H1 (cell line): Measurements from ENCODE around the gene MADD. TPM values are rescaled to one million over a fixed set of nuclear protein-coding genes. Genes with fewer than 3 reads are reported as not detected.

Experiments
- CTCF ChIA-PET: fragments of 300-600 bp; sonication (Branson Sonifier 250); formaldehyde crosslinking; loops from one replicate; lab custom pipeline; 2021; ENCODE audit not compliant: partially characterized antibody; lab: Charles Lee
- POLR2A ChIA-PET: fragments of 300-600 bp; sonication (Branson Sonifier 250); formaldehyde crosslinking; loops from one replicate; lab custom pipeline; 2021; ENCODE audit warnings: inconsistent platforms; ENCODE audit not compliant: partially characterized antibody; lab: Charles Lee
- DNase-seq, 2 experiments: peaks; one replicate each; pipeline versions ENCODE4 v3.0.0 to v3.0.0-alpha.2; 2010 to 2022; ENCODE audit warnings: low spot score in 2 of 2, low read depth in 1 of 2, mixed read lengths in 1 of 2
- FAIRE-seq: peaks from 2 replicates; lab custom pipeline; 2011; peaks lifted over from hg19 to GRCh38; lab: Jason Lieb, UNC
- H2AFZ ChIP-seq: 2 replicates; pipeline ENCODE4 v1.8.1; 2012; ENCODE audit warnings: low read length, inconsistent platforms
- H2AK5ac ChIP-seq: 2 replicates; pipeline ENCODE4 v1.6.1; 2013; ENCODE audit warnings: low read depth, low read length
- H2BK120ac ChIP-seq: replicated peaks from 2 replicates; pipeline ENCODE3; 2013; ENCODE audit warnings: low read depth, low read length, inconsistent platforms
- H2BK12ac ChIP-seq: 2 replicates; pipeline ENCODE4 v1.6.1; 2013; ENCODE audit warnings: low read depth, low read length
- H2BK15ac ChIP-seq: 2 replicates; pipeline ENCODE4 v1.6.1; 2013; ENCODE audit warnings: low read length
- H2BK20ac ChIP-seq: 2 replicates; pipeline ENCODE4 v1.6.1; 2013; ENCODE audit warnings: low read length
- H2BK5ac ChIP-seq: 2 replicates; pipeline ENCODE4 v1.6.1; 2013; ENCODE audit warnings: low read depth, low read length
- H3K14ac ChIP-seq: 2 replicates; pipeline ENCODE4 v1.6.1; 2013; ENCODE audit warnings: inconsistent platforms; ENCODE audit not compliant: insufficient read length
- H3K18ac ChIP-seq: 2 replicates; pipeline ENCODE4 v1.6.1; 2013; ENCODE audit warnings: low read length; ENCODE audit errors: extremely low read depth
- H3K23ac ChIP-seq: 2 replicates; pipeline ENCODE4 v1.6.1; 2013; ENCODE audit warnings: inconsistent platforms; ENCODE audit not compliant: insufficient read length
- H3K23me2 ChIP-seq: 2 replicates; pipeline ENCODE4 v1.6.1; 2013; ENCODE audit warnings: low read depth, low read length
- H3K27ac ChIP-seq: 2 replicates; pipeline ENCODE4 v1.6.1; 2011; ENCODE audit warnings: low read depth, low read length, inconsistent platforms
- H3K27me3 ChIP-seq, 4 experiments: replicated peaks in 1 of 4; 1 replicate in 1 of 4; 2 replicates in 3 of 4; pipeline versions ENCODE4 v1.6.1 to v1.8.1; 2011 to 2013; ENCODE audit warnings: low read length in 3 of 4, mild to moderate bottlenecking in 3 of 4, inconsistent platforms in 2 of 4, mixed read lengths in 2 of 4, moderate library complexity in 1 of 4; ENCODE audit not compliant: control insufficient read depth in 3 of 4, insufficient read depth in 3 of 4; ENCODE audit errors: extremely low read depth in 1 of 4
- H3K36me3 ChIP-seq, 4 experiments: 2 replicates each; pipeline versions ENCODE4 v1.6.1 to v1.8.1; 2011 to 2013; ENCODE audit warnings: mild to moderate bottlenecking in 4 of 4, low read length in 3 of 4, moderate library complexity in 2 of 4, control low read depth in 1 of 4, inconsistent platforms in 1 of 4; ENCODE audit not compliant: insufficient read depth in 4 of 4, control insufficient read depth in 2 of 4
- H3K4ac ChIP-seq: replicated peaks from 2 replicates; pipeline ENCODE3; 2013; ENCODE audit warnings: low read length, low read depth, mixed read lengths, inconsistent platforms; ENCODE audit not compliant: insufficient read length
- H3K4me1 ChIP-seq, 4 experiments: replicated peaks in 1 of 4; 1 replicate in 1 of 4; 2 replicates in 3 of 4; pipeline versions ENCODE4 v1.6.1 to v1.8.1; 2011 to 2013; ENCODE audit warnings: low read length in 3 of 4, inconsistent platforms in 2 of 4, mixed read lengths in 1 of 4; ENCODE audit not compliant: insufficient read depth in 4 of 4, control insufficient read depth in 3 of 4
- H3K4me2 ChIP-seq, 2 experiments: 2 replicates each; pipeline versions ENCODE4 v1.6.1 to v1.8.1; 2011 to 2013; ENCODE audit warnings: low read depth in 2 of 2, low read length in 2 of 2, control low read depth in 1 of 2, inconsistent platforms in 1 of 2, mild to moderate bottlenecking in 1 of 2; ENCODE audit not compliant: insufficient read depth in 1 of 2
- H3K4me3 ChIP-seq, 4 experiments: fragments of 200-600, 300-600 bp in 1 of 4; sonication (generic), shearing (Covaris generic), sonication (Bioruptor Twin) in 1 of 4; 2 replicates each; pipeline versions ENCODE4 v1.5.1 to v1.8.1; 2011 to 2016; ENCODE audit warnings: low read length in 4 of 4, low read depth in 3 of 4, control low read depth in 2 of 4, inconsistent platforms in 2 of 4, mild to moderate bottlenecking in 2 of 4, mixed read lengths in 1 of 4, moderate library complexity in 1 of 4; ENCODE audit not compliant: insufficient read depth in 2 of 4; ENCODE audit errors: extremely low read depth in 1 of 4
- H3K56ac ChIP-seq: replicated peaks from 2 replicates; pipeline ENCODE3; 2013; ENCODE audit warnings: low read depth, mild to moderate bottlenecking, mixed read lengths, low read length, inconsistent platforms; ENCODE audit not compliant: insufficient read length
- H3K79me1 ChIP-seq: 2 replicates; pipeline ENCODE4 v1.6.1; 2013; ENCODE audit warnings: low read depth, low read length, control low read depth
- H3K79me2 ChIP-seq, 2 experiments: 2 replicates each; pipeline versions ENCODE4 v1.6.1 to v1.8.1; 2012 to 2013; ENCODE audit warnings: low read length in 2 of 2, mild to moderate bottlenecking in 2 of 2, inconsistent platforms in 1 of 2; ENCODE audit not compliant: insufficient read depth in 2 of 2, control insufficient read depth in 1 of 2
- H3K9ac ChIP-seq, 4 experiments: replicated peaks in 1 of 4; 1 replicate in 1 of 4; 2 replicates in 3 of 4; pipeline versions ENCODE4 v1.6.1 to v1.8.1; 2011 to 2013; ENCODE audit warnings: low read depth in 3 of 4, low read length in 3 of 4, control low read depth in 2 of 4, mild to moderate bottlenecking in 2 of 4, moderate library complexity in 2 of 4, inconsistent platforms in 1 of 4; ENCODE audit errors: extremely low read depth in 1 of 4
- H3K9me3 ChIP-seq, 2 experiments: 2 replicates each; pipeline versions ENCODE4 v1.6.1 to v1.8.1; 2012 to 2013; ENCODE audit warnings: mild to moderate bottlenecking in 2 of 2, moderate library complexity in 2 of 2, control low read depth in 1 of 2, inconsistent platforms in 1 of 2, low read depth in 1 of 2, low read length in 1 of 2, mixed read lengths in 1 of 2; ENCODE audit not compliant: insufficient read depth in 2 of 2
- H4K20me1 ChIP-seq, 2 experiments: replicated peaks in 1 of 2; 2 replicates each; pipeline versions ENCODE3 to v1.8.1; 2011 to 2013; ENCODE audit warnings: inconsistent platforms in 2 of 2, low read length in 2 of 2, mild to moderate bottlenecking in 1 of 2; ENCODE audit not compliant: insufficient read depth in 2 of 2, control insufficient read depth in 1 of 2
- H4K5ac ChIP-seq: 2 replicates; pipeline ENCODE4 v1.6.1; 2013; ENCODE audit warnings: low read length, low read depth, mixed read lengths, inconsistent platforms; ENCODE audit not compliant: insufficient read length
- H4K8ac ChIP-seq: 2 replicates; pipeline ENCODE4 v1.8.0; 2013; ENCODE audit warnings: mild to moderate bottlenecking, moderate library complexity, low read length, inconsistent platforms; ENCODE audit not compliant: insufficient read depth; ENCODE audit errors: extremely low read depth
- H4K91ac ChIP-seq: replicated peaks from 2 replicates; pipeline ENCODE3; 2013; ENCODE audit warnings: low read length, mixed read lengths, inconsistent platforms; ENCODE audit not compliant: insufficient read length
- BCL11A ChIP-seq, 2 experiments: IDR thresholded peaks; one replicate each; pipeline ENCODE4 v1.6.1; 2011; ENCODE audit warnings: low read depth in 2 of 2, low read length in 2 of 2, mild to moderate bottlenecking in 2 of 2
- CEBPB ChIP-seq: IDR thresholded peaks from 2 replicates; pipeline ENCODE4 v1.6.1; 2012; ENCODE audit warnings: low read depth, low read length
- CHD2 ChIP-seq: IDR thresholded peaks from 2 replicates; pipeline ENCODE4 v1.6.1; 2012; ENCODE audit warnings: low read length, improper control_type of control experiment
- SIX5 ChIP-seq: IDR thresholded peaks from 2 replicates; pipeline ENCODE4 v1.6.1; 2011; ENCODE audit warnings: mild to moderate bottlenecking, low read depth, low read length
- TAF1 ChIP-seq: IDR thresholded peaks from 2 replicates; pipeline ENCODE4 v1.6.1; 2011; ENCODE audit warnings: mild to moderate bottlenecking, low read depth, low read length
- WGBS, 2 experiments: shearing (Covaris generic) in 1 of 2; methylation state at CpG; one replicate each; pipeline versions ENCODE4 v1.1.6 to v1.1.7; 2013 to 2015; ENCODE audit warnings: low lambda C conversion rate in 2 of 2, mixed read lengths in 2 of 2, inconsistent platforms in 1 of 2, low coverage in 1 of 2, missing lambda C conversion rate in 1 of 2; ENCODE audit not compliant: insufficient replicate concordance in 2 of 2, insufficient coverage in 1 of 2, insufficient read length in 1 of 2; ENCODE audit errors: extremely low coverage in 1 of 2, missing lambda C conversion rate in 1 of 2; 5-methylcytosine and 5-hydroxymethylcytosine counted together
- polyA plus RNA-seq, 7 experiments: library from polyadenylated mRNA; depleted of rRNA in 3 of 7; stranded (reverse) in 5 of 7; unstranded in 2 of 7; fragments of >200 nt in 5 of 7; fragments of 200-250 nt in 2 of 7; gene quantifications; 1 replicate in 5 of 7; 2 replicates in 1 of 7; 4 replicates in 1 of 7; pipeline versions ENCODE4 v1.2.1 to v1.2.3, GENCODE V29; 2011 to 2013; ENCODE audit warnings: missing spikeins in 2 of 7, mixed read lengths in 2 of 7
- total RNA-seq: library from RNA; stranded (reverse); fragmentation: NEBNext Ultra II Directional; extraction: Animal tissue kit (Norgen Biotek cat#: 25700); gene quantifications from 2 replicates; pipeline ENCODE4 v1.2.1, GENCODE V29; 2021

The MADD gene
- total and polyA plus RNA-seq, 2 of the 8 experiments (the other 6 are each of a cell fraction or from before 2014, with no cell fraction given), result 32.5 to 45.4 TPM

- Histone ChIP-seq H2BK15ac (no peak overlapping the region), H2BK20ac (no peak overlapping the region), H3K9me3 (no peaks in the 10 kb centered on the region), H4K5ac (no peak overlapping the region), H3K23me2 (no peaks in the 10 kb centered on the region), H2BK120ac (no peak overlapping the region), H3K36me3 (peaks cover 32 to 75% (median 54%) of the 10 kb centered on the region in 4 experiments), H3K14ac (no peak overlapping the region), H3K27me3 (no peaks in the 10 kb centered on the region), H4K20me1 (peaks cover 2 to 7% of the 10 kb centered on the region in 2 experiments), H3K4ac (no peak overlapping the region), H3K18ac (no peak overlapping the region), H3K79me2 (no peaks in the 10 kb centered on the region), H3K27ac (no peak overlapping the region), H2BK5ac (no peak overlapping the region), H4K91ac (no peak overlapping the region), H4K8ac (no peak overlapping the region), H3K9ac (no peak overlapping the region), H3K4me3 (no peak overlapping the region), H3K4me1 (no peaks in the 10 kb centered on the region), H2AK5ac (no peak overlapping the region), H3K79me1 (no peaks in the 10 kb centered on the region), H3K56ac (no peak overlapping the region), H3K4me2 (no peak overlapping the region), H3K23ac (no peak overlapping the region), H2BK12ac (no peak overlapping the region), H2AFZ (no peak overlapping the region)
- 91% methylated on average over 5 of the region's 5 CpGs; no CpG with 5 or more reads in 1 of the 2 experiments for WGBS, 2 experiments
- no peak for FAIRE-seq
- ChIA-PET POLR2A (no interaction called here), CTCF (interaction anchor here (0.6 kb wide), 2 partner anchors 29 to 94 kb away, joined by 3 to 5 read pairs; no protein-coding TSS in a partner anchor)
- no peak for TF ChIP-seq SIX5
- no peak for TF ChIP-seq CEBPB
- no peak for TF ChIP-seq CHD2
- no peak for TF ChIP-seq TAF1
- TF ChIP-seq BCL11A (IDR thresholded peaks at IDR 0.05; ENCODE audit: low read depth in 2 of 2, low read length in 2 of 2), result no peak
- no peak for DNase-seq
Measured at GRCh38 chr11:47288066-47288465, 18.1 kb downstream of the MADD start.
